ENCODE data around the gene PLEKHG2. TPM values are rescaled to one million over a fixed set of nuclear protein-coding genes. Genes with fewer than 3 reads are reported as not detected.
A peak's percentile ranks its signal among the peaks of the same experiment; 100 is the strongest.

Gene PLEKHG2
- total and polyA plus RNA-seq, 9 of the 15 experiments (the other 6 are each of a cell fraction or from before 2014, with no cell fraction given), result 0.98 to 45.7 (median 9.8) TPM

- TF ChIP-seq SFPQ (IDR thresholded peaks at IDR 0.05; ENCODE audit: low read depth, low read length), result no peak
- no peak for TF ChIP-seq ZNF431 (CRISPR knock-in tag; IDR thresholded peaks at IDR 0.05)
- TF ChIP-seq L3MBTL2 (IDR thresholded peaks at IDR 0.05), result peak; percentile 71; the same call in 1 of the 2 replicates
- peak; percentile 67 for TF ChIP-seq SIRT6 (IDR thresholded peaks at IDR 0.05; ENCODE audit: low read depth, low read length)
- no peak for TF ChIP-seq PHTF2 (CRISPR knock-in tag; IDR thresholded peaks at IDR 0.05)
- TF ChIP-seq RNF2 (IDR thresholded peaks at IDR 0.05), result peak; percentile 64
- peak; percentile 87 for TF ChIP-seq CHD2 (IDR thresholded peaks at IDR 0.05; ENCODE audit: low read depth, low read length)
- no peak for TF ChIP-seq SETDB1 (IDR thresholded peaks at IDR 0.05; ENCODE audit: low read length)
- peak; percentile 70; the same call in 1 of the 2 replicates for TF ChIP-seq ZBTB43 (CRISPR knock-in tag; IDR thresholded peaks at IDR 0.05)
- TF ChIP-seq ETV5 (CRISPR knock-in tag; IDR thresholded peaks at IDR 0.05; ENCODE audit: low read depth), result peak; percentile 98
- TF ChIP-seq NR2C1 (IDR thresholded peaks at IDR 0.05), result no peak
- no peak for TF ChIP-seq NR2C1 (tag; IDR thresholded peaks at IDR 0.05)
- TF ChIP-seq PRDM10 (IDR thresholded peaks at IDR 0.05; ENCODE audit: partially characterized antibody), result peak; percentile 17
Measured at GRCh38 chr19:39412100-39412866, at the start of gene PLEKHG2 (continued).
